Measurements from ENCODE around the gene TMA7B.

The TMA7B gene

DNA sequence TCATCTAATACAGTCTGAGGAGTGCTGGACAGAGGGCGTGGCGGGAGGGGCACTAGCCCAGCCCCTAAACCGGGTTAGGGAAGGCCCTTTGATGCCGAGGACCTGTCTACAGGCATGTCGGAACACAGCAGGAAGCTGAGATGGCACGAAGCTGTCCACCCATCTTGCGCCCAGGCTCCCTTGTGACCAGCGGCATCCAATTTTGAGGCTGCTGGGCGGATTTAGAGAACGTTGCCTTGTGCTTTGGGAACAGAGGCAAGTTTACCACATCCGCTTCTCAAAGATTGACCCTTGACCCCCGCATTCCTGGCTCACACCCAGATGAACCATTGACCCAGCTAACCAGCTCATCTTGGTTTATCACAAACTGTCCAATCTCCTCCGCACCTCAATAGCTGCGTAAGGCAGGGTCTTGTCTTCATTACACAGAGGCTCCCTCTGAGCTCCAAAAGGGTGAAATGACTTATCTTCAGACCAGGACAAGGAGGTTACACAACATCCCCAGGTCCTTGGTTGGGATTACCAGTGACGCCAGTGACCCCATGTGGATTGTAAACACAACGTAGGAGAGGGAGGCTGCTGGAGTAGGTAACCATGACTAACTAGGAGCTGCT lies 39.1 kb downstream of the TMA7B start:
- no peak overlapping the region for H3K4me3 ChIP-seq (ENCODE audit: low read length)
- H4K20me1 ChIP-seq (ENCODE audit: insufficient read depth, low read length), result no peaks in the 10 kb centered on the region
- H3F3A ChIP-seq (ENCODE audit: insufficient read depth, low read length), result no peaks in the 10 kb centered on the region
- H3K27ac ChIP-seq (ENCODE audit: low read length), result no peak overlapping the region
- TF ChIP-seq EZH2phosphoT487 (IDR thresholded peaks at IDR 0.05; ENCODE audit: low read length), result no peak
- no peak for TF ChIP-seq EZH2 (optimal IDR thresholded peaks at IDR 0.05; ENCODE audit: low read depth, low read length)
- TF ChIP-seq, protein P1, sequence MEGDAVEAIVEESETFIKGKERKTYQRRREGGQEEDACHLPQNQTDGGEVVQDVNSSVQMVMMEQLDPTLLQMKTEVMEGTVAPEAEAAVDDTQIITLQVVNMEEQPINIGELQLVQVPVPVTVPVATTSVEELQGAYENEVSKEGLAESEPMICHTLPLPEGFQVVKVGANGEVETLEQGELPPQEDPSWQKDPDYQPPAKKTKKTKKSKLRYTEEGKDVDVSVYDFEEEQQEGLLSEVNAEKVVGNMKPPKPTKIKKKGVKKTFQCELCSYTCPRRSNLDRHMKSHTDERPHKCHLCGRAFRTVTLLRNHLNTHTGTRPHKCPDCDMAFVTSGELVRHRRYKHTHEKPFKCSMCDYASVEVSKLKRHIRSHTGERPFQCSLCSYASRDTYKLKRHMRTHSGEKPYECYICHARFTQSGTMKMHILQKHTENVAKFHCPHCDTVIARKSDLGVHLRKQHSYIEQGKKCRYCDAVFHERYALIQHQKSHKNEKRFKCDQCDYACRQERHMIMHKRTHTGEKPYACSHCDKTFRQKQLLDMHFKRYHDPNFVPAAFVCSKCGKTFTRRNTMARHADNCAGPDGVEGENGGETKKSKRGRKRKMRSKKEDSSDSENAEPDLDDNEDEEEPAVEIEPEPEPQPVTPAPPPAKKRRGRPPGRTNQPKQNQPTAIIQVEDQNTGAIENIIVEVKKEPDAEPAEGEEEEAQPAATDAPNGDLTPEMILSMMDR (IDR thresholded peaks at IDR 0.05; ENCODE audit: low read length), result no peak
- no peaks in the 10 kb centered on the region for H3K79me2 ChIP-seq (ENCODE audit: low read length)
- no peak for DNase-seq
- H3K9ac ChIP-seq (ENCODE audit: low read length), result no peak overlapping the region
- no peaks in the 10 kb centered on the region for H3K9me2 ChIP-seq (replicated peaks; ENCODE audit: insufficient read depth, low read length)
- 0 out of 2 replicates have a peak, but pooled peaks cover 3% of the 10 kb centered on the region for H3K27me3 ChIP-seq (replicated peaks; ENCODE audit: insufficient read depth, low read length)
- no peaks in the 10 kb centered on the region for H3K36me3 ChIP-seq (replicated peaks; ENCODE audit: insufficient read depth, low read length)
- H3K4me1 ChIP-seq (ENCODE audit: low read length), result no peaks in the 10 kb centered on the region
- H2AFZ ChIP-seq (ENCODE audit: low read length), result no peak overlapping the region
- H3K9me3 ChIP-seq (replicated peaks; ENCODE audit: insufficient read depth, low read length), result no peaks in the 10 kb centered on the region
- H3K4me2 ChIP-seq (ENCODE audit: low read depth, low read length), result no peak overlapping the region

DNA sequence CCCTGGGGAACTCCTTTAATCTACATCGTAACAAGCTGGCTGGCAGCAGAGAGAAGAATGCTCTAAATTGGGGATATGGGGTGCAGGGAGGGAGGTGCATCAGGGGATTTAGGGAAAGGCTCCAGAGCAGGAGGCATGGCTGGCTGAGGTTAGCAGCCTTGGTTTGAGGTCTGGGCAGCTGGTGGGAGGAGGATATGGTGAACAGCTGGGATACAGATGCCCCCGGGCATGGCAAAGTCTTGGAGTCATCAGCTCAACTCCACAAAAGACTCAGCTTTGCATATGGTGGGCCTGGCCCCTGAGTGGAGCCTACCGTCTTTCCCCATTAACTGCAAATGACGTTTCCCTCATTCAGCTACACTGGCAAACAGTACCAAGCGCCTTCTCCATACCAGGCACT lies 40.0 kb downstream of the TMA7B start:
- H3K36me3 ChIP-seq (replicated peaks; ENCODE audit: insufficient read depth, low read length), result no peaks in the 10 kb centered on the region
- H3K9me2 ChIP-seq (replicated peaks; ENCODE audit: insufficient read depth, low read length), result no peaks in the 10 kb centered on the region
- H4K20me1 ChIP-seq (ENCODE audit: insufficient read depth, low read length), result no peaks in the 10 kb centered on the region
- no peak overlapping the region for H3K4me3 ChIP-seq (ENCODE audit: low read length)
- no peak overlapping the region for H3K4me2 ChIP-seq (ENCODE audit: low read depth, low read length)
- TF ChIP-seq, protein P1 (IDR thresholded peaks at IDR 0.05; ENCODE audit: low read length), result no peak
- TF ChIP-seq EZH2 (optimal IDR thresholded peaks at IDR 0.05; ENCODE audit: low read depth, low read length) (no peak), EZH2phosphoT487 (IDR thresholded peaks at IDR 0.05; ENCODE audit: low read length) (no peak)
- H3K27me3 ChIP-seq (replicated peaks; ENCODE audit: insufficient read depth, low read length), result 0 out of 2 replicates have a peak, but pooled peaks cover 3% of the 10 kb centered on the region
- H3K4me1 ChIP-seq (ENCODE audit: low read length), result no peaks in the 10 kb centered on the region
- no peak overlapping the region for H3K27ac ChIP-seq (ENCODE audit: low read length)
- DNase-seq, result no peak
- H3K9ac ChIP-seq (ENCODE audit: low read length), result no peak overlapping the region
- no peaks in the 10 kb centered on the region for H3K79me2 ChIP-seq (ENCODE audit: low read length)
- H3F3A ChIP-seq (ENCODE audit: insufficient read depth, low read length), result no peaks in the 10 kb centered on the region
- no peaks in the 10 kb centered on the region for H3K9me3 ChIP-seq (replicated peaks; ENCODE audit: insufficient read depth, low read length)
- H2AFZ ChIP-seq (ENCODE audit: low read length), result no peak overlapping the region

DNA sequence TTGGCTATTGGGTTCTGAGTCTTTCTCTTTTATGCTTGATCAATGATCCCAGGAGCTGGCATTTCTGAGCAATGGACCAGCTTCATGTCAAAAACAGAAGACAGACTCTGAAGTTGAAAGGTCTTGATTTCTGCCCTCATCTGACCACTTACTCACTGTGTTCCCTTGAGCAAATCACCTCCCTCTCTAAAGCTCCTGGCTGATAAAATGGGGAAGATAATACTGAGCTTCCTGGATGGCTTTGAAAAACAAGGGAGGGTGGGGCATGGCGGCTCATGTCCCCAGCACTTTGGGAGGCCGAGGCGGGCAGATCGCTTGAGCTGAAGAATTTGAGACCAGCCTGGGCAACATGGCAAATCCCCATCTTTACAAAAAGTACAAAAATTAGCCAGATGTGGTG lies 40.9 kb downstream of the TMA7B start:
- no peaks in the 10 kb centered on the region for H3K9me3 ChIP-seq (replicated peaks; ENCODE audit: insufficient read depth, low read length)
- no peaks in the 10 kb centered on the region for H3K9me2 ChIP-seq (replicated peaks; ENCODE audit: insufficient read depth, low read length)
- TF ChIP-seq EZH2 (optimal IDR thresholded peaks at IDR 0.05; ENCODE audit: low read depth, low read length), result no peak
- TF ChIP-seq, protein P1 (IDR thresholded peaks at IDR 0.05; ENCODE audit: low read length), result no peak
- no peak for TF ChIP-seq EZH2phosphoT487 (IDR thresholded peaks at IDR 0.05; ENCODE audit: low read length)
- H3K4me1 ChIP-seq (ENCODE audit: low read length), result no peaks in the 10 kb centered on the region
- no peaks in the 10 kb centered on the region for H3K79me2 ChIP-seq (ENCODE audit: low read length)
- no peaks in the 10 kb centered on the region for H4K20me1 ChIP-seq (ENCODE audit: insufficient read depth, low read length)
- no peak overlapping the region for H2AFZ ChIP-seq (ENCODE audit: low read length)
- H3K27me3 ChIP-seq (replicated peaks; ENCODE audit: insufficient read depth, low read length), result 0 out of 2 replicates have a peak, but pooled peaks cover 3% of the 10 kb centered on the region
- no peaks in the 10 kb centered on the region for H3K36me3 ChIP-seq (replicated peaks; ENCODE audit: insufficient read depth, low read length)
- no peaks in the 10 kb centered on the region for H3F3A ChIP-seq (ENCODE audit: insufficient read depth, low read length)
- H3K27ac ChIP-seq (ENCODE audit: low read length), result no peak overlapping the region
- no peak overlapping the region for H3K9ac ChIP-seq (ENCODE audit: low read length)
- H3K4me3 ChIP-seq (ENCODE audit: low read length), result no peak overlapping the region
- no peak overlapping the region for H3K4me2 ChIP-seq (ENCODE audit: low read depth, low read length)
- DNase-seq, result no peak
